Gastroesophageal sphincter (tissue), 4 donors: ENCODE results near the gene ESR2. TPM values are rescaled to one million over a fixed set of nuclear protein-coding genes. Genes with fewer than 3 reads are reported as not detected.

Source experiments
- ATAC-seq: fragments of 150-250 bp; one replicate; pipeline ENCODE4 v1.9.1; 2016; ENCODE audit warnings: mild to moderate bottlenecking, moderate library complexity
- H3K27ac ChIP-seq, 4 donors: fragments of 200-600 bp; sonication (generic) in 3 of 4; 1 replicate in 3 of 4; 2 replicates in 1 of 4; pipeline ENCODE4 v1.5.1; 2016 to 2019
- H3K27me3 ChIP-seq: fragments of 200-600 bp; sonication (generic); one replicate; pipeline ENCODE4 v1.5.1; 2019
- H3K36me3 ChIP-seq, 2 donors: fragments of 200-600 bp; sonication (generic); one replicate each; pipeline ENCODE4 v1.5.1; 2019; ENCODE audit warnings: control low read depth in 1 of 2
- H3K4me1 ChIP-seq, 3 donors: fragments of 200-600 bp; sonication (generic); 1 replicate in 2 of 3; 2 replicates in 1 of 3; pipeline ENCODE4 v1.5.1; 2016 to 2019; ENCODE audit warnings: control low read depth in 2 of 3
- H3K4me3 ChIP-seq, 2 donors: fragments of 200-600 bp; sonication (generic); one replicate each; pipeline ENCODE4 v1.5.1; 2019; ENCODE audit warnings: mild to moderate bottlenecking in 1 of 2, moderate library complexity in 1 of 2
- H3K9me3 ChIP-seq, 3 donors: fragments of 200-600 bp; sonication (generic); one replicate each; pipeline ENCODE4 v1.5.1; 2017 to 2019; ENCODE audit warnings: control low read depth in 2 of 3
- CTCF ChIP-seq, 4 experiments: fragments of 200-600 bp in 2 of 4; fragments of 450-650 bp in 2 of 4; sonication (generic) in 1 of 4; IDR thresholded peaks; one replicate each; pipeline ENCODE4 v1.5.1; 2017 to 2019; ENCODE audit warnings: antibody characterized with exemption in 4 of 4, mild to moderate bottlenecking in 2 of 4, moderate library complexity in 2 of 4
- EP300 ChIP-seq: sonication (generic); formaldehyde crosslinking; IDR thresholded peaks from one replicate; pipeline ENCODE4 v1.6.1; 2017; ENCODE audit warnings: antibody characterized with exemption, mild to moderate bottlenecking
- POLR2A ChIP-seq, 2 donors: fragments of 450-650 bp; IDR thresholded peaks; one replicate each; pipeline ENCODE4 v1.6.1; 2017; ENCODE audit warnings: antibody characterized with exemption in 2 of 2, mild to moderate bottlenecking in 2 of 2, moderate library complexity in 1 of 2
- POLR2AphosphoS5 ChIP-seq: sonication (generic); formaldehyde crosslinking; IDR thresholded peaks from one replicate; pipeline ENCODE4 v1.6.1; 2017; ENCODE audit warnings: antibody characterized with exemption
- WGBS, 2 donors: methylation state at CpG; one replicate each; pipeline ENCODE4 v1.1.5; 2018; ENCODE audit warnings: low coverage in 1 of 2; 5-methylcytosine and 5-hydroxymethylcytosine counted together
- total RNA-seq, 4 donors: library from RNA; depleted of rRNA; stranded (reverse); fragments of >200 nt; gene quantifications; one replicate each; pipeline ENCODE4 v1.1.0, GENCODE V29; 2016

ESR2 gene
- total RNA-seq, 4 donors from 2014 or later, result 0.23 to 2.5 (median 0.40) TPM; not detected in 1

GRCh38 chr14:64265222-64265621 lies 28.9 kb downstream of the ESR2 start:
- 100% methylated on average over 1 of the region's 1 CpG for WGBS, 2 donors
- H3K4me1 ChIP-seq, result no peaks in the 10 kb centered on the region
- no peak overlapping the region for H3K27ac ChIP-seq
- H3K4me3 ChIP-seq, result no peak overlapping the region
- no peaks in the 10 kb centered on the region for H3K9me3 ChIP-seq
- no peak for ATAC-seq
- no peaks in the 10 kb centered on the region for H3K36me3 ChIP-seq
- no peaks in the 10 kb centered on the region for H3K27me3 ChIP-seq
- TF ChIP-seq CTCF (IDR thresholded peaks at IDR 0.05) (no peak), POLR2AphosphoS5 (no peak), EP300 (no peak), POLR2A (IDR thresholded peaks at IDR 0.05) (no peak)

GRCh38 chr14:64260418-64260817 lies 33.8 kb downstream of the ESR2 start:
- Histone ChIP-seq H3K27me3 (no peaks in the 10 kb centered on the region), H3K4me3 (no peak overlapping the region), H3K9me3 (no peaks in the 10 kb centered on the region), H3K36me3 (no peaks in the 10 kb centered on the region), H3K27ac (no peak overlapping the region), H3K4me1 (no peaks in the 10 kb centered on the region)
- no peak for ATAC-seq
- TF ChIP-seq CTCF (IDR thresholded peaks at IDR 0.05) (no peak), EP300 (no peak), POLR2A (IDR thresholded peaks at IDR 0.05) (no peak), POLR2AphosphoS5 (no peak)
- 95 to 98% methylated on average over 7 to 13 of the region's 21 CpGs for whole genome bisulfite sequencing, 2 donors

- H3K4me3 ChIP-seq, result no peak overlapping the region
- no peaks in the 10 kb centered on the region for H3K4me1 ChIP-seq
- WGBS, 2 donors, result 88 to 92% methylated on average over 1 of the region's 1 CpG
- no peaks in the 10 kb centered on the region for H3K27me3 ChIP-seq
- H3K36me3 ChIP-seq, result no peaks in the 10 kb centered on the region
- no peak for ATAC-seq
- H3K27ac ChIP-seq, result no peak overlapping the region
- H3K9me3 ChIP-seq, result no peaks in the 10 kb centered on the region
- TF ChIP-seq POLR2AphosphoS5, result no peak
- no peak for TF ChIP-seq CTCF (IDR thresholded peaks at IDR 0.05)
- no peak for TF ChIP-seq EP300
Measured at GRCh38 chr14:64255756-64256155, 38.4 kb downstream of the ESR2 start.

- H3K36me3 ChIP-seq, result no peaks in the 10 kb centered on the region
- no peaks in the 10 kb centered on the region for H3K4me1 ChIP-seq
- H3K27me3 ChIP-seq, result no peaks in the 10 kb centered on the region
- no peaks in the 10 kb centered on the region for H3K9me3 ChIP-seq
- TF ChIP-seq POLR2A (IDR thresholded peaks at IDR 0.05), result no peak
- TF ChIP-seq CTCF (IDR thresholded peaks at IDR 0.05), result no peak
- no peak overlapping the region for H3K4me3 ChIP-seq
- no peak for ATAC-seq
- H3K27ac ChIP-seq, result no peak overlapping the region
- WGBS, 2 donors, result 28 to 43% methylated on average over 2 to 3 of the region's 3 CpGs
Measured at GRCh38 chr14:64253672-64254071, 40.5 kb downstream of the ESR2 start.

GRCh38 chr14:64249363-64249762 lies 44.8 kb downstream of the ESR2 start:
- TF ChIP-seq EP300 (no peak), POLR2A (IDR thresholded peaks at IDR 0.05) (no peak), POLR2AphosphoS5 (no peak)
- Histone ChIP-seq H3K36me3 (no peaks in the 10 kb centered on the region), H3K27me3 (no peaks in the 10 kb centered on the region), H3K27ac (no peak overlapping the region), H3K9me3 (no peaks in the 10 kb centered on the region), H3K4me1 (no peaks in the 10 kb centered on the region), H3K4me3 (no peak overlapping the region)
- 39 to 54% methylated on average over 7 of the region's 7 CpGs for WGBS, 2 donors
- no peak for ATAC-seq

- H3K27ac ChIP-seq, result no peak overlapping the region
- no peaks in the 10 kb centered on the region for H3K4me1 ChIP-seq
- ATAC-seq, result no peak
- H3K36me3 ChIP-seq, result no peaks in the 10 kb centered on the region
- H3K4me3 ChIP-seq, result no peak overlapping the region
- TF ChIP-seq EP300, result no peak
- TF ChIP-seq POLR2A (IDR thresholded peaks at IDR 0.05), result no peak
- TF ChIP-seq POLR2AphosphoS5, result no peak
- TF ChIP-seq CTCF (IDR thresholded peaks at IDR 0.05), result no peak
- H3K9me3 ChIP-seq, result no peaks in the 10 kb centered on the region
- H3K27me3 ChIP-seq, result no peaks in the 10 kb centered on the region
- 74 to 77% methylated on average over 4 of the region's 4 CpGs for WGBS, 2 donors
Measured at GRCh38 chr14:64248689-64249088, 45.5 kb downstream of the ESR2 start.
